CD4-positive, alpha-beta memory T cell (primary cell): ENCODE measurements around the gene ADGRE2. TPM values are rescaled to one million over a fixed set of nuclear protein-coding genes. Genes with fewer than 3 reads are reported as not detected.

ENCODE experiments used
- CTCF ChIA-PET: fragments of 350-600 bp; sonication (Branson Sonifier 250); formaldehyde crosslinking; loops from one replicate; lab custom pipeline; 2021; ENCODE audit warnings: inconsistent platforms; ENCODE audit not compliant: partially characterized antibody; lab: Charles Lee
- POLR2A ChIA-PET: fragments of 350-600 bp; sonication (Branson Sonifier 250); formaldehyde crosslinking; loops from one replicate; lab custom pipeline; 2021; ENCODE audit not compliant: partially characterized antibody; lab: Charles Lee
- DNase-seq, 5 donors: peaks; one replicate each; pipeline versions ENCODE4 v3.0.0 to v3.0.0-alpha.2; 2020 to 2022; ENCODE audit warnings: mixed read lengths in 1 of 5
- H3K27ac ChIP-seq: one replicate; pipeline ENCODE4 v1.7.0; 2013; ENCODE audit warnings: low read depth, low read length
- H3K27me3 ChIP-seq: 2 replicates; pipeline ENCODE4 v1.7.0; 2013; ENCODE audit warnings: mild to moderate bottlenecking, low read length, moderate library complexity; ENCODE audit not compliant: insufficient read depth
- H3K36me3 ChIP-seq: 2 replicates; pipeline ENCODE4 v1.7.0; 2013; ENCODE audit warnings: mild to moderate bottlenecking, low read length, moderate library complexity; ENCODE audit not compliant: insufficient read depth
- H3K4me1 ChIP-seq: 2 replicates; pipeline ENCODE4 v1.7.0; 2013; ENCODE audit warnings: mild to moderate bottlenecking, low read length, moderate library complexity; ENCODE audit not compliant: insufficient read depth
- H3K4me3 ChIP-seq, 2 donors: one replicate each; pipeline ENCODE4 v1.7.0; 2013; ENCODE audit warnings: low read length in 2 of 2, mild to moderate bottlenecking in 1 of 2
- H3K9me3 ChIP-seq, 2 donors: one replicate each; pipeline ENCODE4 v1.7.0; 2013; ENCODE audit warnings: low read length in 2 of 2, control low read depth in 1 of 2; ENCODE audit not compliant: control insufficient read depth in 1 of 2
- H3K27ac Mint-ChIP-seq, 7 donors: one replicate each; pipeline ENCODE4 v1.8.0; 2020 to 2021; ENCODE audit warnings: mixed read lengths in 7 of 7, mild to moderate bottlenecking in 6 of 7, inconsistent platforms in 3 of 7, moderate library complexity in 3 of 7
- H3K27me3 Mint-ChIP-seq, 2 donors: one replicate each; pipeline ENCODE4 v1.8.0; 2020 to 2021; ENCODE audit warnings: mixed read lengths in 2 of 2
- H3K36me3 Mint-ChIP-seq, 2 donors: one replicate each; pipeline ENCODE4 v1.8.0; 2020 to 2021; ENCODE audit warnings: mixed read lengths in 2 of 2, inconsistent platforms in 1 of 2, mild to moderate bottlenecking in 1 of 2
- H3K4me1 Mint-ChIP-seq, 4 donors: one replicate each; pipeline ENCODE4 v1.8.0; 2020 to 2021; ENCODE audit warnings: mixed read lengths in 4 of 4, mild to moderate bottlenecking in 1 of 4
- H3K4me3 Mint-ChIP-seq, 8 donors: one replicate each; pipeline ENCODE4 v1.8.0; 2020 to 2021; ENCODE audit warnings: mixed read lengths in 8 of 8, mild to moderate bottlenecking in 7 of 8, moderate library complexity in 6 of 8, inconsistent platforms in 3 of 8
- H3K9me3 Mint-ChIP-seq, 8 donors: one replicate each; pipeline ENCODE4 v1.8.0; 2020 to 2021; ENCODE audit warnings: mixed read lengths in 8 of 8, mild to moderate bottlenecking in 5 of 8, inconsistent platforms in 3 of 8, moderate library complexity in 1 of 8
- intact Hi-C: fragments of 100-400 bp; cut with micrococcal nuclease; formaldehyde crosslinking; loops from one replicate; pipeline ENCODE4 v1.15.1; 2023
- polyA plus RNA-seq, 2 donors: library from polyadenylated mRNA; unstranded; fragments of 300-500 nt; fragmentation: Illumina TruSeq; gene quantifications; one replicate each; pipeline ENCODE4 v1.2.3, GENCODE V29; 2021
- total RNA-seq, 2 experiments: library from RNA; stranded (reverse); gene quantifications; one replicate each; pipeline ENCODE4 v1.2.3, GENCODE V29; 2021

Gene ADGRE2
- total and polyA plus RNA-seq, 4 experiments from 2014 or later: 0.26 to 0.78 (median 0.47) TPM; not detected in 1

DNA sequence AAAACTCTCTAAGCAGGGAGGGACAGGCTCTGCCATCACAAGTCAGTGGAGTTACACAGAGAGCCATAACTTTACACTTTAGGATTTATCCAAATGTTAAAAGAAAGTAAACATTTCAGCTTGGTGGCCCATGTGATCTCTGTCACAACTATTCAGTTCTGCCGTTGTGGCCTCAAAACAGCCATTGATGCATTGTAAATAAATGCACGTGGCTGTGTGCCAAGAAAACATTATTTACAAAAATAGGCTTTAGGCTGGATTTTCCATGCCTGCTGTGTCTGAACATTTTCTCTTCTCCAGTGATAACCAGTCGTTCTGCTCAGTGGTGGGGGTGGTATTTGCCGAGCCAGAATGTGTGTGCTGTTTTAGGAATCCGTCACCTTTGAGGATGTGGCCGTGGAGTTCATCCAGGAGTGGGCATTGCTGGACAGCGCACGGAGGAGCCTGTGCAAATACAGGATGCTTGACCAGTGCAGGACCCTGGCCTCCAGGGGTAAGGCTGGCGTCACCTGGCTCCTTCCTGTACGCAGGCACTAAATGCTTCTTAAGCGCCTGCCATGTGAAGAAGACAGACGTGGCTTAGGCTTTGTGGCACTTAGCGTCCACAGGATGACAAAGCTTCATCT, 83.6 kb downstream of the ADGRE2 start:
- H3K27ac ChIP-seq: no peak overlapping the region
- intact Hi-C loops: no loop called here
- no peaks in the 10 kb centered on the region for H3K9me3 ChIP-seq
- H3K4me3 ChIP-seq: no peak overlapping the region
- Mint-ChIP-seq H3K27me3 (no peaks in the 10 kb centered on the region), H3K36me3 (peaks cover 30 to 54% of the 10 kb centered on the region in 2 donors), H3K4me1 (peaks cover 9 to 16% (median 11%) of the 10 kb centered on the region in 4 donors), H3K27ac (no peak overlapping the region), H3K9me3 (no peaks in the 10 kb centered on the region), H3K4me3 (no peak overlapping the region)
- no peaks in the 10 kb centered on the region for H3K27me3 ChIP-seq
- peaks cover 7% of the 10 kb centered on the region for H3K4me1 ChIP-seq
- peaks cover 31% of the 10 kb centered on the region for H3K36me3 ChIP-seq
- ChIA-PET CTCF (no interaction called here), POLR2A (no interaction called here)
- no peak for DNase-seq

DNA sequence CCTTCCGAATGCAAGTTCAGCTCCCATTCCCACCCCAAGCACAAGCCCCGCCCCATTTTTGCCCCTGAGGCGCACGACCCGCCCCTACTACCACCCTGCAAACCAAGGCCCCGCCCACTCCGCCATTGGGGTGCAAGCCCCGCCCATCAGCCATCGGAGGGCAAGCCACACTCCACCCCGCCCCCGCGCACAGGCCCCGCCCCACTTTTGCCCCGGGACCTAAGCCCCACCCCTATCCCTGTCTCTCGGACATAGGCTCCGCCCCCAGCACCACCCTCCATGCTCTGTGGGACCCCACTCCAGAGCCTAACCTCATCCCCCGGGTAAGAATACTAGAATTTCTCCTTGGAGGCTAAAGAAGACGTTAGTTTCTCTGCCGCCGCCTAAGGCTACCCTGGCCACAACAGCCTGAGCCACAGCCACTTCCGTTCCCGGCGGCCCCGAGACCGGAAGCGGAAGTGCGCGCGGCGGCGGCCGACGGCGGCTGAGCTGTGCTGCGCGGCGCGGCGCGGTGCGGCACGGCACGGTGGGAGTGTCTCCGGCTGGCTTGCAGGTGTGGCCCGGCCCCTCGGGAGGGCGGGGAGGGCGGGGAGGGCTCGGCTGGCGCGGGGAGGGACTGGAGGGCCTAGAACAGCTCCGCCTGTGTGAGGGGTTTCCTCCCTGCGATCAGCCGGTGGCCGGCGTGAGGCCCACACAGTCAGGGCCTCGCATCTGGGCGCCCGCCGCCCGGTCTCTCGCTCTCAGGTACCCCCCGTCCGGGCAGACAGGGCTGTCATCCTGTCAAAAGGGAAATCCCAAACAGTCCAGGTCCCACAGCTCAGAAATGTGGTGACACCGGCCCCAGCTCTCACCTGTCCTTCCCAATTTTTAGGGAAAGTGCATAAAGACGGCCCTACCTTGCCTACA, 88.5 kb downstream of the ADGRE2 start, which contains the start of gene ZNF333:
Gene ZNF333 (plus strand): TSS at position 451 of the 906 bp plus-strand sequence. CDS start 3,444 bp downstream, outside the sequence.
- no peaks in the 10 kb centered on the region for H3K27me3 Mint-ChIP-seq
- ChIA-PET CTCF (interaction anchor here (1.1 to 10.2 kb wide), 4 partner anchors 15 to 133 kb away, joined by 3 to 232 read pairs (median 4); partner anchors contain the start of genes ADGRE3 and NDUFB7), POLR2A (interaction anchor here (0.6 to 3.8 kb wide), 8 partner anchors 17 to 1752 kb away, joined by 3 to 38 read pairs (median 3); partner anchors contain the start of genes ASF1B, CALR and NDUFB7)
- H3K9me3 ChIP-seq: no peaks in the 10 kb centered on the region
- peaks cover 11 to 29% (median 16%) of the 10 kb centered on the region in 4 donors for H3K4me1 Mint-ChIP-seq
- DNase-seq: peak; percentile 95 to 97 (median 95)
- H3K36me3 Mint-ChIP-seq: peaks cover 5 to 21% of the 10 kb centered on the region in 2 donors
- peaks cover 13% of the 10 kb centered on the region for H3K4me1 ChIP-seq
- peak within 1 kb of the TSS; percentile 93 to 98 (median 96) for H3K4me3 Mint-ChIP-seq
- H3K4me3 ChIP-seq: peak within 1 kb of the TSS; percentile 20 to 84
- H3K27me3 ChIP-seq: no peaks in the 10 kb centered on the region
- H3K27ac ChIP-seq: peak within 1 kb of the TSS; percentile 79
- peaks cover 5% of the 10 kb centered on the region for H3K36me3 ChIP-seq
- no peaks in the 10 kb centered on the region for H3K9me3 Mint-ChIP-seq
- intact Hi-C loops: loop anchor here (2.0 to 5.0 kb wide), 2 partner anchors 173 to 959 kb away; partner anchors contain the start of gene DNAJB1
- H3K27ac Mint-ChIP-seq: peak within 1 kb of the TSS; percentile 96 to 100 (median 99)

- H3K27ac ChIP-seq: no peak overlapping the region
- no peaks in the 10 kb centered on the region for H3K36me3 ChIP-seq
- peaks cover 0 to 3% of the 10 kb centered on the region in 2 donors for H3K27me3 Mint-ChIP-seq
- peaks cover 20% of the 10 kb centered on the region for H3K4me1 ChIP-seq
- CTCF ChIA-PET: interaction anchor here (1.2 to 10.2 kb wide), 11 partner anchors 10 to 205 kb away, joined by 3 to 232 read pairs (median 5); partner anchors contain the start of gene NDUFB7
- intact Hi-C loops: loop anchor here (1.0 to 5.0 kb wide), 2 partner anchors 112 to 169 kb away; partner anchors contain the start of gene DNAJB1
- H3K4me1 Mint-ChIP-seq: peaks cover 6 to 32% (median 17%) of the 10 kb centered on the region in 4 donors
- H3K36me3 Mint-ChIP-seq: peaks cover 0 to 5% of the 10 kb centered on the region in 2 donors
- peak in 4 of 5 donors; percentile 25 to 37 (median 31) for DNase-seq
- POLR2A ChIA-PET: interaction anchor here (1.4 to 3.2 kb wide), 3 partner anchors 14 to 180 kb away, joined by 4 to 43 read pairs (median 4); partner anchors contain the start of gene NDUFB7
- H3K27me3 ChIP-seq: no peaks in the 10 kb centered on the region
- peak overlapping the region in 4 of 7 donors; percentile 8 to 71 (median 47) for H3K27ac Mint-ChIP-seq
- H3K4me3 Mint-ChIP-seq: no peak overlapping the region
- H3K9me3 ChIP-seq: no peaks in the 10 kb centered on the region
- H3K9me3 Mint-ChIP-seq: no peaks in the 10 kb centered on the region
- no peak overlapping the region for H3K4me3 ChIP-seq
Measured at GRCh38 chr19:14686411-14686810, 91.9 kb downstream of the ADGRE2 start.

GRCh38 chr19:14683439-14683838, 94.9 kb downstream of the ADGRE2 start:
- peaks cover 1 to 10% (median 6%) of the 10 kb centered on the region in 4 donors for H3K4me1 Mint-ChIP-seq
- peak; percentile 29 to 54 (median 47) for DNase-seq
- peaks cover 7% of the 10 kb centered on the region for H3K4me1 ChIP-seq
- peak overlapping the region in 1 of 8 donors; percentile 14 for H3K4me3 Mint-ChIP-seq
- peak overlapping the region in 5 of 7 donors; percentile 25 to 90 (median 61) for H3K27ac Mint-ChIP-seq
- ChIA-PET CTCF (interaction anchor here (10.2 kb wide), 1 partner anchor 111 kb away, joined by 232 read pairs; the partner anchor contains the start of gene NDUFB7), POLR2A (interaction anchor here (0.8 kb wide), 2 partner anchors 11 to 112 kb away, joined by 3 to 5 read pairs; partner anchors contain the start of gene NDUFB7)
- no peaks in the 10 kb centered on the region for H3K36me3 Mint-ChIP-seq
- no peak overlapping the region for H3K27ac ChIP-seq
- H3K27me3 ChIP-seq: no peaks in the 10 kb centered on the region
- intact Hi-C loops: no loop called here
- H3K27me3 Mint-ChIP-seq: peaks cover 0 to 5% of the 10 kb centered on the region in 2 donors
- no peaks in the 10 kb centered on the region for H3K36me3 ChIP-seq
- no peak overlapping the region for H3K4me3 ChIP-seq
- no peaks in the 10 kb centered on the region for H3K9me3 Mint-ChIP-seq
- no peaks in the 10 kb centered on the region for H3K9me3 ChIP-seq

Other genes with a start within 250 kb of the ADGRE2 start
- 100 to 1,000 TPM; 189 to 194 TPM for gene TECR, start 249.0 kb downstream of the ADGRE2 start, total RNA-seq
- 100 to 1,000 TPM; 246 to 269 TPM for gene TECR, start 249.0 kb downstream of the ADGRE2 start, polyA plus RNA-seq
- 10 to 100 TPM; 56.6 to 67.2 TPM for gene NDUFB7, start 206.5 kb downstream of the ADGRE2 start, total RNA-seq
- 100 to 1,000 TPM; 177 to 252 TPM for gene NDUFB7, start 206.5 kb downstream of the ADGRE2 start, polyA plus RNA-seq
- gene CLEC17A, start 195.5 kb downstream of the ADGRE2 start, total RNA-seq: not detected
- gene CLEC17A, start 195.5 kb downstream of the ADGRE2 start, polyA plus RNA-seq: under 1 TPM in 1 of 2 donors, not detected in 1; 0.20 TPM
- gene ADGRE3, start 103.7 kb downstream of the ADGRE2 start, total RNA-seq: not detected
- gene ADGRE3, start 103.7 kb downstream of the ADGRE2 start, polyA plus RNA-seq: not detected
- gene ZNF333, start 88.5 kb downstream of the ADGRE2 start, total RNA-seq: 10 to 100 TPM; 45.9 to 48.3 TPM
- 10 to 100 TPM; 10.3 to 12.5 TPM for gene ZNF333, start 88.5 kb downstream of the ADGRE2 start, polyA plus RNA-seq
- gene OR7A5, start 56.6 kb upstream of the ADGRE2 start, total RNA-seq: not detected
- not detected for gene OR7A5, start 56.6 kb upstream of the ADGRE2 start, polyA plus RNA-seq
- not detected for gene OR7C1, start 56.6 kb upstream of the ADGRE2 start, total RNA-seq
- gene OR7C1, start 56.6 kb upstream of the ADGRE2 start, polyA plus RNA-seq: not detected
- gene OR7A10, start 70.4 kb upstream of the ADGRE2 start, total RNA-seq: not detected
- not detected for gene OR7A10, start 70.4 kb upstream of the ADGRE2 start, polyA plus RNA-seq
- not detected for gene OR7A17, start 107.6 kb upstream of the ADGRE2 start, total RNA-seq
- gene OR7A17, start 107.6 kb upstream of the ADGRE2 start, polyA plus RNA-seq: not detected
- not detected for gene OR7C2, start 162.9 kb upstream of the ADGRE2 start, total RNA-seq
- not detected for gene OR7C2, start 162.9 kb upstream of the ADGRE2 start, polyA plus RNA-seq
- gene SLC1A6, start 201.3 kb upstream of the ADGRE2 start, total RNA-seq: not detected
- gene SLC1A6, start 201.3 kb upstream of the ADGRE2 start, polyA plus RNA-seq: not detected